Activated CD8-positive, alpha-beta memory T cell treated with anti-CD3 and anti-CD28 coated beads for 4 hours (primary cell): ENCODE data around the gene APPL1.

Source experiments
- DNase-seq, 2 donors: peaks; one replicate each; pipeline ENCODE4 v3.0.0-alpha.2; 2020; ENCODE audit warnings: low read depth in 2 of 2

The APPL1 gene, protein sequence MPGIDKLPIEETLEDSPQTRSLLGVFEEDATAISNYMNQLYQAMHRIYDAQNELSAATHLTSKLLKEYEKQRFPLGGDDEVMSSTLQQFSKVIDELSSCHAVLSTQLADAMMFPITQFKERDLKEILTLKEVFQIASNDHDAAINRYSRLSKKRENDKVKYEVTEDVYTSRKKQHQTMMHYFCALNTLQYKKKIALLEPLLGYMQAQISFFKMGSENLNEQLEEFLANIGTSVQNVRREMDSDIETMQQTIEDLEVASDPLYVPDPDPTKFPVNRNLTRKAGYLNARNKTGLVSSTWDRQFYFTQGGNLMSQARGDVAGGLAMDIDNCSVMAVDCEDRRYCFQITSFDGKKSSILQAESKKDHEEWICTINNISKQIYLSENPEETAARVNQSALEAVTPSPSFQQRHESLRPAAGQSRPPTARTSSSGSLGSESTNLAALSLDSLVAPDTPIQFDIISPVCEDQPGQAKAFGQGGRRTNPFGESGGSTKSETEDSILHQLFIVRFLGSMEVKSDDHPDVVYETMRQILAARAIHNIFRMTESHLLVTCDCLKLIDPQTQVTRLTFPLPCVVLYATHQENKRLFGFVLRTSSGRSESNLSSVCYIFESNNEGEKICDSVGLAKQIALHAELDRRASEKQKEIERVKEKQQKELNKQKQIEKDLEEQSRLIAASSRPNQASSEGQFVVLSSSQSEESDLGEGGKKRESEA

GRCh38 chr3:57227204-57227929 lies at the start of gene APPL1:
Gene APPL1, plus strand, starts transcription at chr3:57227729. Its CDS starts 155 bp downstream, at chr3:57227884.
- peak; percentile 67 to 70 for DNase-seq

DNA sequence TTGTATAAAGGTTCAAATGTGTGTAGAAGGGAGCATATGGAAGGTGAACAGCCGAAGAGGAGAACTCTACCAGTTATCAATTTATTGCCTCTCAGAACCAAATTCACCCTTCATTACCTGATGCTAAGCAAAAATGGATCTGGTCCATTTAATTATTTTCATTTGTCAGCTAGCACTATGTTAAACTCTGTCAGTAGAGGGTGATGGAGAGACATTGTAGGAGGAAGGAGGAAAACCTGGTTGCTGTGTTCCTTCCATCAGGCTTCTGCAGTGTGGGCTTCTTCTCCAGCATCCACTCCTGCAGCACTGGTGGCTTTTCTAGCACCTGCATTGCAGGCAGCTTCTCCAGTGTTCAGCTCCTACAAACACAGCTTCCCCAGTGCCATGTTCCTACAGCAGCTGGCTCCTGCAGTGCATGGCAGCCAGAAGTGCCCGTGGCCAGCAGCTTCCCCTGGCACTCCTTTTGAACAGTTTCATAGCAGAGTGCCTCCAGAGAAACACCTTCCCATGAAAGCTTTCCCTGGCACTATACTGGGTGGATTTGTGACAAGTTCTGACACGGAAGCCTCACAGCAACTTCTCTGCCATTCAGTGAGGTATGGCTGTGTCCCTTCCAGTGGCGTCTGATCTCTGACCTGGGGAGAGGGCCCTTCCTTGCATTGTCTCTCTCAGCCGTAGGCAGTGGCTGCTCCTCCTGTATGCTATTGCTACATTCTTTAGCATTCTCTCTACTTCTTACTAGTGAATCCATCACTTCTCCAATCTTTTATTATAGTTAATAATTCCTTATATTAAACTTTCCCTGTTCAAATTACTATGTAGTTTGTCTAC lies 47.7 kb upstream of the APPL1 start:
- no peak for DNase-seq

DNA sequence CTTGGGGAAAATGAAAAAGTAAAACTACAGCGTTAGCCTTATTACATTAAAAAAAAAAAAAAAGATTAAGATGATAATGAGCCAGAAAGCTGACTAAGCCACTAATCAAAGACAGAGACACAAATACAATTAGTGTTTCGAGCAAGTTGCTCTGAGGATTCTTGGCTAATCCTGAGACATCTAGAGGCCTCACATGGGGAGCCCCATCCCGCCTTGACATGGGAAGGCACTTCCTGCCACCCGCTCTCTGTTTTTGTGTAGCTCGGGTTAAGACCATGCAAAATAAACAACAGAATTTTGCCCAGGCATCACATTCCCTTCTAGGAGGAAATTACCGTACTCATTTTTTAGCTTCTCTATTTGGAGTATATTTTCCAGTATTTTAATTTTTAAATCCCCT lies 43.0 kb upstream of the APPL1 start:
- DNase-seq: no peak

- DNase-seq: no peak
Measured at GRCh38 chr3:57192028-57192427, 35.5 kb upstream of the APPL1 start.

DNA sequence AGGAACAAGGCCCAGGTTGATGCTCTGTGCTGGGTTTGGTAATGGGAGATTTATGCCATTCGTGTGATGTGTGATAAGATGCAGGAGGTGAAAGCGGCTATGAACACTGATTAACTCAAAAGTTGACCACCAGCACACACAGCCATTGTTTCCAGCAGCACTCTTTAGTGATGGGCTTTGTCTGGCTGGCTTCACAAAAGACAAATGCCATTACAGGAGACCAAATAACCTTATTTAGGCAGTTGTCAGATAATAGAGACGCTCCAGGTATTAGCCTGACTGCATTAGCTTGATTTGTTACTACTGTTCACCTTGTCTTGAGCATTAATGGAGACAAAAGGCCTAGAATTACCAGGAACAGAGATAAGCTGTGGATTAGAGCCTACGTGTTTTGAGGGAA lies 32.9 kb upstream of the APPL1 start:
- no peak for DNase-seq

DNA sequence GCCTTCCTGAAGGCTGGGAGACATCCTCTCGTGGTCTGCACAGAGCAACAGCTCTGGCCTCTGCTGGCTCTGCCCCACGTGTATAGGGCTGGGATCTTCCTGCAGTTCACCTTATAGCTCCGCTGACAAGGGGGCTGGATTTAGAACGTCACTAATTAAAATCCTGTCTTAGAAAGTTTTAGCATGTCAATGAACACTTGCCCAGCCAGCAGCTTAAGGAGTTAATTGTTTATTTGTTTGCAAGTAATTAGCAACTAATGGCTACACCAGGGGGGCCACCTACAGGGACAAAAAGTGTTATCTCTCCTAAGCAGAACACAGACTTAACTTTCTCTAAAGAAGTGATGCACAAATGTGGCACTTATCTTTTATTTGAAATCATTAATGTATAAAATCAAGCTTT lies 27.6 kb upstream of the APPL1 start, which contains the start of gene HESX1:
Gene HESX1 (minus strand): TSS at position 84 of the 403 bp plus-strand sequence. CDS start 60 bp downstream, at position 24.
- DNase-seq: no peak

- DNase-seq: no peak
Measured at GRCh38 chr3:57206423-57206822, 21.1 kb upstream of the APPL1 start.

DNA sequence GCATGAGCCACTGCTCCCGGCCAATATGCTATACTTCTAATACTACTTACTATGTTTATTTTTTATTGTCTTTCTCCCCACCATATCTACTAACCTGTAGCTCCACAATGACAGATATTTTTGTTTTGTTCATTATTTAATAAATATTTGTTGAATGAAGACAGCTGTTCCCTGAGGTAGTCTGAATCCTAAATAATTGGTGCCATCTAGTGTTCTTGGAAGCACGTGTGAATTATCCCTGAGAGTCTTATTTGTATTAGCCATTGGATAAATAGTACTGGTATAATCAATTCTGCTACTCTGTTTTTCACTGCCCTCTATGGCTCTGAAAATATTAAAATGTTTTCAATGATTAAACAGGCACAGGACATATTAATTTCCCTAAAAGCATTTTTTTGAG lies 5.6 kb upstream of the APPL1 start:
- DNase-seq: no peak

DNA sequence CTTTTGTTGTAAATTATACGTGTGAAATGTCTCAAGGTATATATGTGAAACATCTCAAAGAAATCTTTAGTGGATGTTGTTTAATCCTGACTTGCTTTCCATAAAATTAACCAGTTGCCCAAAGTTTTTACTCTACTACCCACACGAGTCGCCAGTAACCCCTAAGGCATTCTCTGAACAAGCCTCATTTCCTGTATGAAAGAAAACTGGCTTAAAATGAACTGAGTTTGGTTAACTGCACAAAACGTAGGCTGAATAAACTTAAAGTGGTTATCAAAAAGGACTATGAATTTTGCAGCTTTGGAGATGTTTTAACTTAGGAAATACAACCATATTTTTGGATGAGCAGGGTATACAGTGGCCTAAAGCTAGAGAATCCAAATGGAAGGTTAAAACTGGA lies 2.7 kb upstream of the APPL1 start:
- no peak for DNase-seq

GRCh38 chr3:57226176-57226575 lies 1.4 kb upstream of the APPL1 start:
- no peak for DNase-seq

DNA sequence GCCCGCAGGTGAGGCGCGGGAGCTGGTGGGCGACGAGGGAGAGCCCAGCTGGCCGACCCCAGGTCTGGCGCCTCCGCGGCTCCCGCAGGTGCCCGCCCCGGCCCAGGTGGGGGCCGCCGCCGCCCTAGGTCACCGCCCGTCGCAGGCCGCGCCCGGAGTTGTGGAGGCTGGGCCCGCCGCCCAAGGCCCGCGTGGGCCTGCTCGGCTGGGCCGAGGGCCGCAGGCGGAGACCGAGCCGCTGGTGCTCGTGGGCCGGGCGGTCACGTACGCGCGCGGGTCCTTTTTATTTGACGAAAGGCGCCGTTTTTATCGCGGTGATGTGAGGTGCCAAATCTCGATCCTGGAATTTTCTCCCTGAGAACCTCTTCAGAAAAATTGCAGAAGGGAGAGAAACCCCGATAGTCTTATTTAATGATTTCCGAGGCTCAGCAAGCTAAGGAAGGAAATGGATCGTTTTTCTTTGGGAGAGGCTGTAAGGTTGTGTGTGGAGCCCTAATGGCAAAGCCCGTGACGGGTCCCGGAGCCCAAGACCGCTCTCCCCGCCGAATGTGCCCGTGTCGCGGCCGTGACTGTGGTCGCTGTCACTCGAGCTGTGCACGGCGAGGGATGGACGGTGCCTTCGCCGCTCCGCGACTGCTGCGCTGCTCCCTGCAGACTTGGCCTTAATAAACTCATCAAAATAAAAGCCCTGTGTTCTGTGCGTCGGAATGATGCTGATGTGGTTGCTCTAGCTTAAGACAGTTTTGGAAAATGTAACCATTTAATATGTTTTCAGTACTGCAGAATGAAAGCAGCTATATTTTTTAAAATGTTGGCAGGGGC lies 612 bp downstream of the APPL1 start:
- DNase-seq: peak in 1 of 2 donors; percentile 18

DNA sequence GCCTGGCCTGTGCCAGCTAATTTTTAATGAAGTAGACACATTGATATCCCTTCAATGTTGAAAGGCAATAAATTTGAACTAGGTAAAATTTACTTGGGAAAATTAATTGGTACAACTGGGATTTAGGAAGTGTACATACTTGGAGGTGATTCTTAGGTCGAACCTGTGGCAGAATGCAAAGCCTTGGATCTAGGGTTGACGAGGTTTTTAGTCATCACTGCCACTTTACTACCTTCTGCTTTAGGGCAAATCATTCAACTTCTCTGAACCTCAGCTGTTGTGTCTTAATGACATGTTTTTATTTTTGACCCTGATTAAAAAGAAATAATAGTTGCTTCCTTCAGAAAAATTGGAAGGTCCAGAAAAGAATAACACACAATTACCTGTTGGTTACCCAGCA lies 2.5 kb downstream of the APPL1 start:
- no peak for DNase-seq

- no peak for DNase-seq
Measured at GRCh38 chr3:57233799-57234198, 6.3 kb downstream of the APPL1 start.

- no peak for DNase-seq
Measured at GRCh38 chr3:57234613-57235575, 7.4 kb downstream of the APPL1 start.

GRCh38 chr3:57244946-57245345 lies 17.4 kb downstream of the APPL1 start:
- DNase-seq: no peak

GRCh38 chr3:57252404-57252803 lies 24.9 kb downstream of the APPL1 start:
- DNase-seq: no peak

DNA sequence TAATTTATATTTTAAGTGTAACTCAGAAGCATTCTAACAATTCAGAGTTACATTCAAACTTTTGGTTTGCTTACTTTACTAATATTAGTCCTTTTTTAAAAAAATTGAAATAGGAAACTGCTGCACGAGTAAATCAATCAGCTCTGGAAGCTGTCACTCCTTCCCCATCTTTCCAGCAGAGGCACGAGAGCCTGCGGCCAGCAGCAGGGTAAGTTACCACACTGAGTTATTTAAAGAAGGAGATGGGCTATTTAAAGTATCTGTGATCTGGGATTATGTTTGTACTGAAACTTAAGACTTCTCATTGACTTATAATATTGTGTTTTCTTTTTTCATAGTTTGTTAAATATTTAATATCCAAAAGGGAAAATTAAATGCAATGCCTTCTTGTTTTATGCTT lies 29.3 kb downstream of the APPL1 start:
- DNase-seq: no peak

- DNase-seq: no peak
Measured at GRCh38 chr3:57257678-57258077, 30.1 kb downstream of the APPL1 start.

GRCh38 chr3:57261119-57261518 lies 33.6 kb downstream of the APPL1 start:
- DNase-seq: no peak
